Erythroblast (primary cell): Measurements from ENCODE around the gene NSD2.
A peak's percentile ranks its signal among the peaks of the same experiment; 100 is the strongest.

ENCODE experiments used
- DNase-seq, 2 experiments: peaks; one replicate each; lab custom pipeline; 2025; lab: John Stamatoyannopoulos, UW
- GATA1 ChIP-seq: IDR thresholded peaks from 2 replicates; pipeline ENCODE4 v1.6.1; 2011; ENCODE audit warnings: low read depth, mild to moderate bottlenecking, control low read depth, low read length, moderate library complexity
- POLR2A ChIP-seq: IDR thresholded peaks from 2 replicates; pipeline ENCODE4 v1.6.1; 2011; ENCODE audit warnings: mild to moderate bottlenecking, low read length

NSD2 gene

DNA sequence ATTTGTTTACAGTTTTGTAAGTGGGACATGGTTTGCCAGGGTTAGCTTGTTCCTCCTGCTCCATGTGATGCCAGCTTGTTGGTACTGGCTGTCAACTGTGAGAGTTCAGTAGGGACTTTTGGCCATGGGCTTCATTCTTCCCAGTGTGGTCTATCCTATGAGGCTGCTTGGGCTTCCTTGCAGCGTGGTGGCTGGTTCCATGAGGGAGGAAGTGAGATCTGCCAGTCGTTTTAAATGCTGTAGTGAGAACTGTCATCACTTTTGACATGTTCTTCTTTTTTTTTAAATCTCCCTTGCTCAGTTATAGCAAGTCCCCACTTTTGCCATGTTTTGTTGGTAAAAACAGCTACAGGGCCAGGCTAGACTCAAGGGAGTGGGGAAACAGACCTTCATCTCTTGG, 15.9 kb downstream of the NSD2 start:
- TF ChIP-seq POLR2A (no peak), GATA1 (no peak)
- DNase-seq = no peak

DNA sequence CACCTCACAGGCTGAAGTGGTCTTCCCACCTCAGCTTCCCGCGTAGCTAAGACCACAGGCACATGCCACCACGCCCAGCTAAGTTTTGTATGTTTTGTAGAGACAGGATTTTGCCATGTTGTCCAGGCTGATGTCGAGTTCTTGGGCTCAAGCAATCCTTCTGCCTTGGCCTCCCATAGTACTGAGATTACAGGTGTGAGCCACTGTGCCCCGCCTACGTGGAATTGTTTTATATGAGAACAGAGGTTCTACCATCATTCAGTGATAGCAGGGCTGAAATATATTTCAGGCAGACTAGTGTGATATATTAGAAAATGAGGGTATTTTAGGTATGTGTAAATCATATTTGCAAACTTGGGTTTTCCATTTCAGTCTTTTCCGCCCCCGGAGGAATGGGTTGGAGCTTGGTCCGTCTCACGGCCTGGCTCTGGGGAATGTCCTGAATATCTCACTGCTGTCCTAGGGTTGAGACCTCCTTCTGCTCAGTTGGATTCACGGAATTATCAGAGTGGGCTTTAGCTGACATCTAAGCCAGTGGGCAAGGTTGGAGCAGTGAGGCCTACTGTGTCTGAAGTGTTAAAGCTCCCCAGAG, 19.9 kb downstream of the NSD2 start:
- no peak for TF ChIP-seq POLR2A
- no peak for TF ChIP-seq GATA1
- DNase-seq = no peak

DNA sequence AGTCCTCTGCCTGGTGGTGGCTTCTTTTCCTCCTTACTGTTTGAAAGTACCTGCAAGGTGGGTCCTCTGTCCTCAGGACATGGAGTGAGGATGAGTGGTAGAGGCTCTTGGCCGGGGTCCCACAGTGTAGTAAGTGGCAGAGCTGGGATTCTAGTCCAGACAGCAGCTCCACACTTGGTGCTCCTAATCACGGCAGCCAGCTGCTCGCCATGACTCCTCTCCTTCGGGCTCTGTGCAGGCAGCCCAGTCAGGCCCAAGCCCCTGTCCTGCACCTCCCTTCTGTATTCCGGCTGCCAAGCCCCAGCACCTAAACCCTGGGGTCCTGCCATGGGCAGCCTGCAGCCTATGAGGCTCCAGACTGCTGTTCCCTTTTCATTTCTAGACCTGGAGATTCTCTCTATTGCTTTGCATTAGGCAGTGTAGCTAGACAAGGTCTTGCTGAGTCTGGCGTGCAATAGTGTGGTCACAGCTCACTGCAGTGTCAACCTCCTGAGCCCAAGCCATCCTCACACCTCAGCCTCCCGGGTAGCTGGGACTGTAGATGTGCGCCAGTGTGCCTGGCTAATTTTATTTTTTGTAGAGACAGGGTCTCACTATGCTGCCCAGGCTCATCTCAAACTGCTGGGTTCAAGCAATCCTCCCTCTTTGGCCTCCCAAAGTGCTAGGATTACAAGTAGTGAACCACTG, 24.9 kb downstream of the NSD2 start:
- DNase-seq = no peak
- TF ChIP-seq GATA1 = no peak
- TF ChIP-seq POLR2A = no peak

DNA sequence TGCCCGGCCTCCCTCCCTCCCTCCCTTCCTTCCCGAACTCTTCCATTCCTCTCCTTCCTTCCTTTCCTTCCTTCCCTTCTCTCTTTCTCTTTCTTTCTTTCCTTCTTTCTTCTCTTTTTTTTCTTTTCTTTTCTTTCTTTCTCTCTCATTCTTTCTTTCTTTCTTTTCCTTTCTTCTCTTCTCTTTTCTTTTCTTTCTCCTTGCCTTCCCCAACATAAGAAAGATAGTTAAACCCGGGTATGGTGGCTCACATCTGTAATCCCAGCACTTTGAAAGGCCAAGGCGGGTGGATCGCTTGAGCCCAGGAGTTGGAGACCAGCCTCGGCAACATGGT, 25.4 kb downstream of the NSD2 start:
- no peak for DNase-seq
- no peak for TF ChIP-seq POLR2A
- TF ChIP-seq GATA1 = no peak

- TF ChIP-seq GATA1 (no peak), POLR2A (no peak)
- DNase-seq = no peak
Observed at GRCh38 chr4:1898007-1898406, 26.8 kb downstream of the NSD2 start.

- TF ChIP-seq POLR2A = no peak
- no peak for TF ChIP-seq GATA1
Observed at GRCh38 chr4:1898681-1899080, 27.5 kb downstream of the NSD2 start.

DNA sequence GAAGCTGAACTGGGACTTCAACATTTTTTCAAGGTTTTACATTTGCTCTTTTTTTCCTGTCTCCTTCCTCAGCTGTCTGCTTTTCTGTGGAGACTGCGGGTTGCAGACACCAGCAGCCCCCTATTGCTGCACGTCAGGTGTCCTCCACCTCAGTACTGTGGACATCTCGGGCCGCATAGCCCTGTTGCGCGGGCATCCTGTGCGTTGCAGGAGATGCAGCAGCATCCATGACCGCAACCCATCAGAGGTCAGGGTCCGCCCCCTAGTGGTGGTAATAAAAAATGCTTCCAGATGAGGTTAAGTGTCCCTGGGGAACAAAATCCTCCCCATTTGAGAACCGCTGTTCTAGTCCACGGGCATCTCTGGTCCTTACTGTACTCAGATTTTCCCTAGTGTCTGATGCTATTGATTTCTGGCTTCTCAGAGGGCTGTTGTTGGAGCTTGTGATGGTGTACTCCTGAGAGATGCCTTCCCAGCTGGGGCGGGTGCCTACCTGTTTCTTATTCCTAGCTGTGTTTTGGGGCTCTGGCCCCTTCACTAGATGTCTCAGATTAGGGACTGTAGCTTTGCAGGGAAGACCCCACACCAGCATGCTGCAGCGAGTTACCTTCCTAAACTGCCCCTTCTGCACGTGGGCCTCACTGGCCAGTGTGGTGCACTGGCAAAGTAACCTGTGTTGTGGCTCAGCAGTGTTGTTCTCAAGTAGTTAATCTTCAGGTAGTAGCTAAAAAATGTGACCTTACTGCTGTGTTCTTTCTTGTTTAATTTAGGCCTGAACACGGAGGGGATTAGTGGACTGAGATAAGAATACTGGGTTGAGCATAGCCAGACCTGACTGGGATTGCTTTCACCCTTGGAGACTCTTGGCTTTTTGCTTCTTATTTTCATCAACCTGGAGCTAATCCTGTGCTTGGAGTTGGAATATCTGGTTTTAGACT, 28.2 kb downstream of the NSD2 start:
- TF ChIP-seq POLR2A (no peak), GATA1 (no peak)
- DNase-seq = peak; percentile 86 to 92

More at GRCh38 chr4:1898681-1899080, 27.5 kb downstream of the NSD2 start:
- peak in 1 of 2 experiments; percentile 36 for DNase-seq

DNA sequence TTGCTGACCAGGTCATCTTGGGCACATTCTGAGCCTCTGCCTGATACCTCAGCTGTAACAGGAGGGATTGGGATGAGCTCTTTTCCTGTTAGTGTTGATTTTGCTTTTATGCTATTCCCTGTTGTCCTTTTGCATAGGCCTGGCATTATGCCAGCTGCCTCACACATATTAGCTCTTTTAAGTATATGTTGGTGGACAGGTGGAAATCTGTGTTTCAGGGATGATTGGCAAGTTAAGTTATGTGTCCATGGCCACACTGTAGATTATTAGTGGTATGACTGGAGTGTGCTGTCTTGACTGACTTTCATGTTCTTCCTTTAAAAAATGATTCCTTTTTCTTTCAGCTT, 28.9 kb downstream of the NSD2 start:
- TF ChIP-seq POLR2A (no peak), GATA1 (no peak)
- peak in 1 of 2 experiments; percentile 25 for DNase-seq

- TF ChIP-seq POLR2A (no peak), GATA1 (no peak)
- no peak for DNase-seq
Observed at GRCh38 chr4:1900624-1901023, 29.4 kb downstream of the NSD2 start.

DNA sequence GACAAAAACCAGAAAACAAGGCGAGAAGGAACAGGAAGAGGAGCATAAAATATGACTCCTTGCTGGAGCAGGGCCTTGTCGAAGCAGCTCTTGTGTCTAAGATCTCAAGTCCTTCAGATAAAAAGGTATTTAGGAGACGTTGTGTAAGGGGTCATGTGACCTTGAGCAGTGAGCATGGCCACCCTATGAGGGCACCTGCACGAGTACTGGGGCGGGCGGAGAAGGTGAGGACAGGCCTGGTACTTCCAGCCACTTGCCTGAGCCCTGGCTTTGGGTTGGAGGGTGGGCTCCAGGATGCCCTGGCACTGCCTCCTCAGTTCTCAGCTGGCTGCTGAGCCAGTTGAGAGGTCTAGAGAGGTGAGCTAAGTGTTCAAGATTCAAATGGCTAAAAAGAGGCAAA, 29.9 kb downstream of the NSD2 start:
- DNase-seq = no peak
- TF ChIP-seq POLR2A = no peak
- no peak for TF ChIP-seq GATA1

DNA sequence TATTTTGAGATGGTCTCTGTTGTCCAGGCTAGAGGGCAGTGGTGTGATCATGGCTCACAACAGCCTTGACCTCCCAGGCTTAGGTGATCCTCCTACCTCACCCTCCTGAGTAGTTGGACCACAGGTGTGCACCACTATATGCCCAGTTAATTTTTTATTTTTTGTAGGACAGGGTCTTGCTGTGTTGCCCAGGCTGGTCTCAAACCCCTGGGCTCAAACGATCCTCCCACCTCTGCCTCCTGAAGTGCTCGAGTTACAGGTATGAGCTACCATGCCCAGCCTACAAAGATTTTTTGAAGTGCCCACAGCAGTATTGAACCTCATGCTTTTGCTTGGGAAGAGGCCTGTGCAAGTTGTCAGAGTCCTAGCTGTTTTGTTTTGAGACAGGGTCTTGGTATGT, 31.1 kb downstream of the NSD2 start:
- no peak for TF ChIP-seq GATA1
- no peak for TF ChIP-seq POLR2A
- DNase-seq = no peak

DNA sequence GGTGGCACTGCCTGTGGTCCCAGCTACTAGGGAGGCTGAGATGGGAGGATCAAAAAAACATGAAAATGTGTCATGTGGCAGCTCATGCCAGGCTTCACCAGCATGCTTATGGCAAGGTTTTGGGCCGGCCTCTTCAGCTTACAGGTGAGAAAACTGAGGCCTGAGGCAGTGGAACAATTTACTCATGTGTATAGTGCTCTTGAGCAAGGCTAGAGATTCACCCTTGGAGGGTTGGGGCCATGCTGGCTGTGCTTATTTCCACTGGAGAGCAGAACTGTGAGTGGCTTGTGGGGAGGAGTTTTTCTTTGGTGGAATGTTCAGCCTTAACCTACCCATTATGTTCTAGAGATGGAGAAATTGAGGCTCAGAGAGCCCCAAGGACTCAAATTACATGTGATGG, 31.8 kb downstream of the NSD2 start:
- TF ChIP-seq GATA1 (no peak), POLR2A (no peak)
- DNase-seq = no peak

GRCh38 chr4:1904042-1904441, 32.8 kb downstream of the NSD2 start:
- no peak for DNase-seq
- TF ChIP-seq POLR2A (no peak), GATA1 (no peak)
